ENCODE results near the gene MPRIP. TPM values are rescaled to one million over a fixed set of nuclear protein-coding genes. Genes with fewer than 3 reads are reported as not detected.

MPRIP gene
- total RNA-seq, 1 experiment from 2014 or later = 132 TPM

DNA sequence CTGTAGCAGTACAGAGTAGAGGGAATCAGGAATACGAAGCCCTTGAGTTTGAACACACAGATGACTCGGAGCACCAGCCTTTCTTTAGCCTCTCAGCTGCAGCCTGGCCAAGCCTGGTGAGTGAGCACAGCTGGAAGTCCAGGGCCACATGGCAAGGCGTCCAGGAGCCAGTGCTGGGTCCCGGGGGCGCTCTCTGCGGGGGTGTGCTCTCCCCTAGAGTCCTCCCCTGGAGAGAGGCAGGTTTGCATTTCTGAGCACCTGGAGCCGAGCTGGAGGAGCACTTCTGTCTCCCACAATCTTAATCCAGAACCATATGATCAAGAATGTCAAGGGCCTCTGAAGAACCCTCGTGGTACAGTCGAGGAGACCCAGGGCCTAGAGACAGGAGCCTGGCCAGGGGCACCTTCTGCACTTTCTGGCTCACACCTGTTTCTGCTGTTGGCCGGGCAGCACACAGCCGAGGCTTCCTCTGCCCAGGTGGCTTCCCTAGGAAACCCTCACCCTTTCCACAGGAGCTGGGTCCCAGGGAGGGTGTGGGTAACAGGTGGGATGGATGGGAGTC lies 85.6 kb downstream of the MPRIP start:
- no peak overlapping the region for H2AK5ac ChIP-seq (ENCODE audit: insufficient read length, low read length)
- peaks cover 0 to 7% (median 0%) of the 10 kb centered on the region in 3 experiments; a peak in 6 of 7 replicates for H3K36me3 Mint-ChIP-seq (ENCODE audit: insufficient read depth in 1 of 3, low read depth in 3 of 3)
- no peaks in the 10 kb centered on the region for H3K27me3 ChIP-seq (ENCODE audit: insufficient read depth, low read length)
- no peak overlapping the region for H2BK15ac ChIP-seq (ENCODE audit: low read depth, low read length)
- no peaks in the 10 kb centered on the region for H4K20me1 ChIP-seq (ENCODE audit: control insufficient read depth, insufficient read depth, insufficient read length)
- H2BK120ac ChIP-seq (ENCODE audit: low read depth, low read length, poor library complexity, severe bottlenecking) = no peak overlapping the region
- no peaks in the 10 kb centered on the region for H3K9me3 ChIP-seq (ENCODE audit: control insufficient read depth, low read depth, low read length)
- H3K14ac ChIP-seq (ENCODE audit: insufficient read depth, low read length) = no peak overlapping the region
- peaks cover 6 to 28% of the 10 kb centered on the region in 2 experiments for H3K4me1 Mint-ChIP-seq
- H3K4ac ChIP-seq (ENCODE audit: low read depth, low read length) = no peak overlapping the region
- H4K5ac ChIP-seq (ENCODE audit: insufficient read length, low read depth, low read length) = no peak overlapping the region
- H3K4me2 ChIP-seq (ENCODE audit: insufficient read depth, insufficient read length, low read length) = no peak overlapping the region
- no peak overlapping the region for H3K9ac ChIP-seq (ENCODE audit: extremely low read depth, insufficient read length, low read length)
- no peaks in the 10 kb centered on the region for H3K79me1 ChIP-seq (ENCODE audit: insufficient read depth, low read depth, low read length, poor library complexity, severe bottlenecking)
- TF ChIP-seq, protein P1, sequence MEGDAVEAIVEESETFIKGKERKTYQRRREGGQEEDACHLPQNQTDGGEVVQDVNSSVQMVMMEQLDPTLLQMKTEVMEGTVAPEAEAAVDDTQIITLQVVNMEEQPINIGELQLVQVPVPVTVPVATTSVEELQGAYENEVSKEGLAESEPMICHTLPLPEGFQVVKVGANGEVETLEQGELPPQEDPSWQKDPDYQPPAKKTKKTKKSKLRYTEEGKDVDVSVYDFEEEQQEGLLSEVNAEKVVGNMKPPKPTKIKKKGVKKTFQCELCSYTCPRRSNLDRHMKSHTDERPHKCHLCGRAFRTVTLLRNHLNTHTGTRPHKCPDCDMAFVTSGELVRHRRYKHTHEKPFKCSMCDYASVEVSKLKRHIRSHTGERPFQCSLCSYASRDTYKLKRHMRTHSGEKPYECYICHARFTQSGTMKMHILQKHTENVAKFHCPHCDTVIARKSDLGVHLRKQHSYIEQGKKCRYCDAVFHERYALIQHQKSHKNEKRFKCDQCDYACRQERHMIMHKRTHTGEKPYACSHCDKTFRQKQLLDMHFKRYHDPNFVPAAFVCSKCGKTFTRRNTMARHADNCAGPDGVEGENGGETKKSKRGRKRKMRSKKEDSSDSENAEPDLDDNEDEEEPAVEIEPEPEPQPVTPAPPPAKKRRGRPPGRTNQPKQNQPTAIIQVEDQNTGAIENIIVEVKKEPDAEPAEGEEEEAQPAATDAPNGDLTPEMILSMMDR (conservative IDR thresholded peaks at IDR 0.05) = no peak
- H2AFZ ChIP-seq (ENCODE audit: low read length) = no peak overlapping the region
- H3K23me2 ChIP-seq (ENCODE audit: insufficient read length, low read depth, low read length, poor library complexity, severe bottlenecking) = no peaks in the 10 kb centered on the region
- WGBS (ENCODE audit: extremely low coverage, insufficient read length, low lambda C conversion rate) = no CpG with 5 or more reads among the region's 11 CpGs
- H3K4me1 ChIP-seq (ENCODE audit: insufficient read depth, low read length) = no peaks in the 10 kb centered on the region
- no peaks in the 10 kb centered on the region for H3K79me2 ChIP-seq (ENCODE audit: insufficient read depth, low read length)
- no peak for DNase-seq
- H3K56ac ChIP-seq (ENCODE audit: insufficient read length, low read depth, low read length) = no peak overlapping the region
- no peak overlapping the region for H3K23ac ChIP-seq (ENCODE audit: insufficient read length, low read depth, low read length)
- no peak overlapping the region for H3K27ac Mint-ChIP-seq
- no peak overlapping the region for H4K8ac ChIP-seq (replicated peaks; ENCODE audit: insufficient read length, low read depth, low read length)
- no peak overlapping the region for H3K27ac ChIP-seq (ENCODE audit: insufficient read length, low read depth, low read length)
- H3K27me3 Mint-ChIP-seq (ENCODE audit: low read depth) = no peaks in the 10 kb centered on the region
- H3T11ph ChIP-seq (ENCODE audit: low read length) = no peak overlapping the region
- no peak overlapping the region for H4K91ac ChIP-seq (ENCODE audit: insufficient read length, low read depth, low read length)
- H3K18ac ChIP-seq (ENCODE audit: insufficient read length, low read depth, low read length) = no peak overlapping the region
- H2BK5ac ChIP-seq (ENCODE audit: insufficient read length, low read length) = no peak overlapping the region
- no peak overlapping the region for H3K4me3 Mint-ChIP-seq
- no peak overlapping the region for H2BK20ac ChIP-seq (ENCODE audit: low read depth, low read length, poor library complexity, severe bottlenecking)
- no peak overlapping the region for H2BK12ac ChIP-seq (ENCODE audit: insufficient read length, low read depth, low read length)
- no peaks in the 10 kb centered on the region for H3K9me3 Mint-ChIP-seq

All from H9 (cell line).